ENCODE measurements around the gene FCN3.
A peak's percentile ranks its signal among the peaks of the same experiment; 100 is the strongest.

FCN3 gene

DNA sequence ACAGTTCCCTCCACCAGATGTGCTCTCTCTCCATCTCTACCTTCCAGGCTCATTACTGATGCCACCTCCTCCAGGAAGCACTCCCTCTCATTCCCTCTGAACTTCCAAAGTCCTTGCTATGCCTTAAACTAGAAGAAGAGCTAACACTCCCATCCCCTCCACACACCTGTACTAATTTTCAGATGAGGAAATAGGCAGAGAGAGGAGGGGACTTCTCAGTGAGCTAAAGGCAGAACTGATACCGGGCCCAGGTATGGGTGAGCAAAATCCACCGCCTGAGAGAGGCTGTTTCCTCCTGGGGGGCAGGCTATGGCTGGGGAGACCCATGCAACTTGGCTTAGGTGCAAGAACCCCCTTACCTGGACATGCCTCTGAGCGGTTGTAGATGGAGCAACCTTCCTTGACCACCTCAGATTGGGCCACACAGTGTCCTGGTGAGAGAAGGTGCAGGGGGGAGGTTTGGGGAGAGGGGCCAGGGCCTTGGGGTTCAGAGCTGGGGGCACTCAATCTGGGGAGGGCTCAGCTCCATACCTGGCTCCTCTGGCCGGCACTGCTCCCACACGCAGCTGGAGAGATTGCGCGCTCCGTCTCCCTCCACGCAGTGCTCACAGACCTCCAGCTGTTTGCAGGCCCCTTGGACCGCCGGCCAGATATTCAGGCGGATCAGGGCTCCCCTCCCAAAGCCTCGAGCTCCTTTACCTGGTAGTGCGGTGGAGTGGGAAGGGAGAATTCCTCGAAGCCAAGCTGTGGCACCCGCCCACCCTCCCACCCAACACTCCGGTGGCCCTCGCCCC, 7.5 kb upstream of the FCN3 start:
- DNase-seq = no peak

DNA sequence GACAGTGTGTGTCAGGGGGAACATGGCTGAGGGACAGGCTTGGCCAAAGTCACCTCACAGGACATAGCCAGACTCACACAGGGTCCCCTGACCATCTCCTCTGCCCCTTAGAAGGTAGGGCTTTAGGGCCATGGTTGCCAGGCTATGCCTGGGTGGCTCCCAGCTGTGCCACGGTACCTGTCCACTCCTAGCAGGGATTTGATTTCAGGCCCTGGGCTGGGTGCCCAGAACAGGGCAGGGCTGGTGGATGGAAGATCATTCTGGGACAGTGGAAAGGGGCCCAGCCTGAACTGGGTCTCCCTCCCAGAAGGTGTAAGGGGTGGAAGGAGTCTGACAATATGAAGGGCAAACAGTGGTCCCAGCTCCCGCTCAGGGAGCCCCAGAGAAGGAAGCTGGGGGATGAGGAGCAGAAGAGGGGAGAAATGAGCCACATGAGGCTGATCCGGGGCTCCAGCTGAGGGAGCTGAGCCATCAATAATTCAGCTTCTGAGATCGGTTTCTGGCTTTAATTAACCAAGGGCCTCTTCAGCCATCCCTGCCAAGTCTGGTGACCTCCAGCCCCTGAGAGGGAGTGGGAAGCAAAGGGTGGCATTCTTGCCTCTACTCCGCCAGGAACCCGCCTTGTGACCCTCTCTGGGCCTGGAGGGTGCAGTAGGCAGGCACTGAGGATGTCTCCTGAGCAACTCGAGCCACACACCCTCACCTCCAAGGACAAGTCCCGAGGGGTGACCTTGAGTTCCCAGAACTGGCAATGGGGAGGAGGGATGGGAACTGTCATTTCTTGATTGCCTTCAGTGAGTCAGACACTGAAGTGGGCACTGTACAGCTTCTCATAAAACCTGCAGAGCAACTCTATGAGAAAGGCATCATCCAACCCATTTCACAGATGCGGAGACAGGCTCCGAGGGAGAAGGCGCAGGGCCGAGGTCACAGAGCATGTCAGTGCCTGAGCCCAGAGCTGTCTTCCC, 6.4 kb upstream of the FCN3 start:
- DNase-seq = no peak

DNA sequence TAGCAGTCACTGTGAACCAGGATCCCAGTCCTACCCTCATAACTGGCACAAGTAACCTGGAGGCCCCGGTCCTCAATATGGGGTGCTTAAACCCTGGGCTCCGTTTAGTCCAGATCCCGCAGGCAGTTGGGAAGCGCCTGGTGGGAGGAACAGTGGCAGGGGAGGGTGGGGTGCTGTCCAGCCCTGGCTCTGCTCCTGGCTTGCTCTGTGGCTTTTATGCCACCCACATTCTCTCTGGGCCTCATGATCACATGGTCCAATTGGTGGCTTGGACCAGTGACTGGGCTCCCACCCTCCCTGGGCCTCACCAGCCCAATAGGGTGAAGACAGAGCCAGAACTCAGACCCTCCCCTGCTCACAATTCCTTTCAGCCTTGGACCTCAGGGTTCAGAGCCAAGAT, 5.6 kb upstream of the FCN3 start:
- DNase-seq = no peak

DNA sequence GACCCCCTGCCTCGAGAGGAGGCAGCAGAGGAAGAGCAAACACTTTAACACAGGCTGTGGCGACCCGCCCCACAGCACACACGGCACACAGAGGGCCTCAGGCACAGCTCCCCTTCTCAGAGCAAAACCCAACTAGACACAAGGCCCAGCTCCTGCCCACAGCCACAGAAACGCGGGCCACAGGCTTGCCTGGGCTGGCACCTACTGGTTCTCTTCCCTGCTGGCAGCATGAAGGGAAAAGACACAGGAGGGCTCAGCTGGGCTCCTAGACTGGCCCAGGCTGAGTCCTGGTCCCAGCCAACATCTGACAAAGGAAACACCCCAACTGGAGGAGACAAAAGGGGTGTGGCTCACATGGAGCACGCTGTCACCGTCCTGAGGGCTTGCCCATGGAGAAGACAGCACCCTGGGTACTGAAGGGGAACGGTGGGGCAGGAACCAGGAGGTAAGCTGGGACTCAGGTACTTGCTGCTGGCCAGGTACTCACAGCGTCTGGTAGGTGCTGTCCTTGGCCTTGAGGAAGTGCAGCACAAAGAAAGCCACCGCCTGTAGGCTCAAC, 5.0 kb upstream of the FCN3 start:
- DNase-seq = no peak

DNA sequence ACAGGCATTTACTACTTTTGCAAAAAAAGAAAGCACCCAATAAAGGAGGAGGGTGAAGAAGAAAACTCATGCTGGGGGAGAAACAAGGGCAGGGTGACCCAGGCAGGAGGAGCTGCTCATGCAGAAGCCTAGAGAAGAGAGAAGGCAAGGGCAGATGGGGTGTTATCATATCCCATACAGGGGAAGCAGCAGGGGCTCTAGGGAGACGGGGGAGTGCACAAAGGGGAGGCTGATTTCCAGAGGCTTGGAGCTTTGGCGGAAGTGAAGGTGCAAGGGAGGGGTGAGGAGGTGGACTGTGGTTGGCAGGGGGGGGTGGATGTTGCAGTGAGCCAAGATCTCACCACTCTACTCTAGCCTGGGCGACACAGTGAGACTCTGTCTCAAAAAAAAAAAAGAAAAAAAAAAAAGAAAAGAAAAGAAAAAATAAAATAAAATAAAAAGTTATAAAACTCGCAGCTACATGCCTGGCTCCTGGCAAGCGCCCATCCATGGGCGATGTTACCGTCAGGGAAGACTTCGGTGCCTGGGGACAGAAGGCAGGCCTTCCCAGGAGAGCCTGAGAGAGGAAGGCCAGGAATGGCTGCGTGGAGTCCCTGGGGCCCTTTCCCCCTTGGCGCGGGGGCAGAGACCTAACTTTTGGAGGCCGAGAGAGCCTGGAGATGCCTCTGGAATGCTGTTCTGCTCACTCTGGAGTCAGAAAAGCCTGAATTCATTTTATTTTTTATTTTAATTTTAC, 3.3 kb upstream of the FCN3 start:
- no peak for DNase-seq

DNA sequence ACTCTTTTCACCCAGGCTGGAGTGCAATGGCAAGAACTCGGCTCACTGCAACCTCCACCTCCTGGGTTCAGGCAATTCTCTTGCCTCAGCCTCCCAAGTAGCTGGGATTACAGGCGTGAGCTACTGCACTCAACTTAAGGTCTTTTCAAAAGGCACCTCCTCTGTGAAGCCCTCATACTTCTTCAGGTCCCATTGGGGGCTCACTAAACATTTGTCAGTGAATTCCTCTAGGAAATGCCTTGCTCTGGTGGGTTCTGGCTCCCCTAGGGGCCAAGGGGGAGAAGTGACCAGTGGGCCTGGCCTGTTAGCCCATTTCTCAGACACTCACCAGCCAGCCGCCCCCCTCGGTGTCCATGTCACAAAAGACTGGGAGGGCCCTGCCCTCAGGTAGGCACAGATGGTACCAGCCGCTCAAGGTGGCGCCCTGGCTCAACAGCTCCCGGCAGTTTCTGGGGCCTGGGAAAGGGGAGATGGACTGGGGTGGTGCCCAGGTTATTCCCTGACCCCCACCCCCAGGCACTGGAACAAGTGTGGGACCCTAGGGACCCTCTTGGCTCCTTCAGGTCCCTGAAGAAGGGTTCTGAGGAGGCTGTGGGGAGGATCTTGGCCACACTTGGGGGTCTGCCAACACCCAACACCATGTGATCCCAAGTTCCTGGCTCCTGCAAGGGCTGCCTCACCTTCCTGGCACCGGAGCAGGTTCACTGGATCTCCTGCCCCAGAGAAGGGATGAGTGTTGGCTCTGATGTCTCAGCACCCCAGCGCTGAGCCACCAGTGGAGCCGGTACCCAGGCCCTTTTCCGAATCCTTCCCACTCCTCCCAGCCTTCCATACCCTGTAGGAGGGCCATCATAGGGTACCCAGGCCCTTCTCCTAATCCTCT, 1.6 kb downstream of the FCN3 start:
- DNase-seq = no peak

DNA sequence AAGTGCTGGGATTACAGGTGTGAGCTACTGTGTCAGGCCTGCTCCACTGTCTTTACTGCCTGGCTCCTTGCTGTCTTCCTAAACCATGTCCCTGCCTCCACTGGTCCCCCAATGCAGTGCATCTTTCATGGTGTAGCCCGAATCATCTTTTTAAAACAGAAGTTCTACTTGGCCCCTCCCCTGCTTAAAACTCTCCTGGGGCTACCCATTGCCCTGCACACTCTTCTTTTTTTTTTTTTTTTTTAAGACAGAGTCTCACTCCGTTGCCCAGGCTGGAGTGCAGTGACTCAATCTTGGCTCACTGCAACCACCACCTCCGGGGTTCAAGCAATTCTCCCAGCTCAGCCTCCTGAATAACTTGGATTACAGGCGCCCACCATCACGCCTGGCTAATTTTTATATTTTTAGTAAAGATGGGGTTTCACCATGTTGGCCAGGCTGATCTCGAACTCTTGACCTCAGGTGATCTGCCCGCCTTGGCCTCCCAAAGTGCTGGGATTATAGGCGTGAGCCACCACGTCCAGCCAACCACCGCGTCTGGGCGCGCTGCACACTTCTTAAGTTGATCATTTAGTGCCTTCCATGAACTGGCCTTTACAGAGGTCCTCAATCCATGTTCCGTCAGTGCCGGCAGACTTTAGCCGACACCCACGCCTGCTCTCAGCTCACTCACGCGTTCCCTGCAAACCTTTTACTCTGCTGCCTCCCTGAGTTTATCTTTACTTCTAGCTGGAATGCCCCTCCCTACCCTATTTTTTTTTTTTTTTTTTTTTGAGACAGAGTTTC, 2.4 kb downstream of the FCN3 start:
- DNase-seq = no peak

DNA sequence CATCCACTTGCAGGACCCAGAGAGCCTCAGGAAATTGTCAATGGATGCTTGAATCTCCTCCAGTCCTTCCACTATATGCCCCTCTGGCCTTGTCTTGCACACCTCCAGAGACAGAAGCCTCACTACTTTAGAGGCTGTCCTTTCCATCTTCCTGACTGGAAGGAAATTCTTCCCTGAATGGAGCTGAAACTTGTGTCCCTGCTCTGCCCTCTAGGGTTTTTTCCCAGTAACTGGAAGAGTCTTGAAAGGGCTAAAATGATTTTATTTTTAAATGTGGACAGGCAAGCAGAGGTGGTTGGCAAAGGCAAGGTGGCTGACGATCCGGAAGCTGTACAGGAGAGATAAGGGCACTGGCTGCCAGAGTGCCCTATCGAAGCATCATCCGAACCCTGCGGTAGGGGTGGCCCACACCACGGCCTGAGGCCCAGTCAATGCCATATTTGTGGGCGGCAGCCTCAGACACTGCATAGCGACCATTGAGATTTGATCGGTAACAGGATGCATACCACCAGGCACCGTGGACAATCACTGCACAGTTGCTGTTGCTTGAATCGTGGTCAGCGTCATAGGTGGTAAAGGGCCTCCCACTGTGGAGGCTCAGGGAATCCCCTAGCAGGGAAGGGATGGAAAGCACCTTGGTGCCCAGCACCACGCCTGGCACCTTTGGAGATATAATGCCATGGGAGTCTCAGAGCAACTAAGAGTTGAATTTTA, 5.6 kb downstream of the FCN3 start:
- DNase-seq = no peak

DNA sequence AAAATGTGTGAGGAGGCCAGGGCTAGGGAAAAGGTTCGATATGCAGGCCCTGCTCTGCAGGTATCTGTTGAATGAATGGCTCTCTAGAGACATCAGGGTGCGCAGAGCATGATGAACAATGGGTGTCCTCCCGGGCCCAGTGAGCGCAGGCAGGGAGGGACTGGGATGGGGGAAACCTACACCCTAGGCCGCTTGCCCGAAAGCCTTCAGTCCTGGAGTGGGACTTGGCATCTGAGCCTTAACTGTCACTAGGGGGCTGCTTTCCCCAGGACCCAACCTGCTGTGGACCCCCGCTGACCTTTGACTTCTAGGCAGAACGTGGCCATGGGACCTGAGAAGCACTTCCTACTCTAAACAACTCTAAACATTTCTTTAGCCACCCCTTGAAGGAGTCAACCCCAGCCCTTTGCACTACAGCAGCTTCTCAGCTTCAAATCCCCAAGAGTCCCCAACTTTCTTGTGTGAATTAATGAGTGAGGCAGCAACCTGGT, 7.4 kb downstream of the FCN3 start:
- no peak for DNase-seq

DNA sequence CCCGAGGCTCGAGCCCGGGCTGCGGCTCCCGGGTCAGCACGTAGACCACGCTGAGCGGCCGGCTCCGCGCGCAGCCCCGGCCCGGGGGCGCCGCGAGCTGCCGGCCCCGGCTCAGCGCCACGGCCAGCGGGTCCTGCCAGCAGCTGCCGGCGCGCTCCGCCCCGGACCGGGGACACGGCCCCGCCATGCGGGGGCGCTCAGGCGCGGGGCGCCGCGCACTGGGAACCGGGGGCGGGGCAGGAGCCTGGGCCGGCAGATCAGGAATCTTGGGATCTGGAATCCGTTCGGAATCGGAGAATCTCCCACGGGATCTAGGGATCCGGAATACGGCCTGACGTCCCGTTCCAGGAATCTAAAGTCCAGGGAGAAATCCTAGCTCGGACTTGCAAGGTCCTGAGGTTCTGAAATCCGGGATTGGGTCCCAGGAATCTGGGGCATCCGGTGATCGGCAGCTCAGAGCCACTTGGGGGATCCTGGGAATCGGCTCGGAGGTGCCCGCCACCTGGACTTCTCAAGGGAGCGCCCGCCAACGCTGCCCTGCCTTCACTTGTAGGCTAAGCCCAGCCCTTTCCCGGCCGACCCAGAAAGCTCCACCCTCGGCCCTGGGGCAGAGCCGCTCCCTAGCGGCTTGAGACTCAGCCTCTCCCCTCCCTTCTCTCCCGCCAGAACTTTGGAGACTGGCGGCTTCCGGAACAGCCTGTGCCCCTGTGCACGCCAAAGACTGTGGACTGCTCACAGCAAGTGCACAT, 8.0 kb downstream of the FCN3 start, which contains the start of gene MAP3K6:
Gene MAP3K6 (minus strand): TSS at position 551 of the 749 bp plus-strand sequence. CDS start 364 bp downstream, at position 187.
- peak in 37 of 56 donors; percentile 6 to 64 (median 32) for DNase-seq

DNA sequence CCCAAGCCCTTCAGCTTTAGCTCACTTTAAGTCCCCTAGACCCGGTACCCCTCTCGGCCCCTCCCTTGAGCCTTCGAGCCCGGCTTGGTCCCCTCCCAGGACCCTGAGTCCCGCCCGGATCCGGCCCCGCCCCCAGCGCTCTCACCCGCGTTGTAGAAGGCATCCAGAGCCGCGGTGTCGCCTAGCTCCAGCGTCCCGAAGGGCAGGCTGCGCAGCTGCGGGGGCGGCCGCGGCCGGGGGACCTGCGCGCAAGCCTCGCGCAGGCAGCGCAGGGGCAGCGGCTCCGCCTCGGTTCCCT, 8.6 kb downstream of the FCN3 start:
- peak in 32 of 56 donors; percentile 12 to 72 (median 40) for DNase-seq

DNA sequence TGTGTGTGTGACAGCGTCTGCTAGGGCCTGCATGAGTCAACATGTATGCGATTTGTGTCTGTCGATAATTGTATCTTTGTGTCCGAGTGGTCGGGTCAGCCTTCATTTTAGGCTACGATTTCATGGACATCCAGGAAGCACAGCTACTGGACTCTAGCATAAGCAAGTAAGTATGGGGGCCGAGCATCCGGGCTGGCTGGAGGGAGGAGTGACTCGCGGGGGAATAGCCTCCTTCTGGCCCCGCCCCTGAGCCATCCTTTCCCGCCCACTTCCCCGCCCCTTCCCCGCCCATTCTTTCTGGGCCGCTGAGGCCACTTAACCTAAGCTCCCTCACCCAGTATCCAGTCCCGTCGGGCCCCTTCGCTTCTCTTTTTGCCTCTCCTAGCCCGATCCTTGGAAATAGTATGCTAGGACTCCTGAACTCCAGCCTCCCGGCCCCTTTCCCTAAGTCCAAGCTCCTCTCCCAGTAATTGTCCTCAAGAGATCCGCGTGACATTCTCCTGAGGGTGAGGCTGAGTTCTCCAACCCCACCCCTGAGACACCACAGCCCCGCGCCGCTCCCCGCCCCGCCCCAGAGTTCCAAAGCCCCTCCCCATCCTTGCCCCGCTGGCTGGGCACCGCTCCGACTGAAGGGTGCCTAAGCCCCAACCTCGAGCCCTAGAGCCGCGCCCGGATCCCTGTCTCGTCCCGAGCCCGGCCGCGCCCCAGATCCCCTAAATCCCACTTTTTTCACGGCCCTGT, 9.1 kb downstream of the FCN3 start:
- DNase-seq = peak in 55 of 56 donors; percentile 18 to 82 (median 58)

DNA sequence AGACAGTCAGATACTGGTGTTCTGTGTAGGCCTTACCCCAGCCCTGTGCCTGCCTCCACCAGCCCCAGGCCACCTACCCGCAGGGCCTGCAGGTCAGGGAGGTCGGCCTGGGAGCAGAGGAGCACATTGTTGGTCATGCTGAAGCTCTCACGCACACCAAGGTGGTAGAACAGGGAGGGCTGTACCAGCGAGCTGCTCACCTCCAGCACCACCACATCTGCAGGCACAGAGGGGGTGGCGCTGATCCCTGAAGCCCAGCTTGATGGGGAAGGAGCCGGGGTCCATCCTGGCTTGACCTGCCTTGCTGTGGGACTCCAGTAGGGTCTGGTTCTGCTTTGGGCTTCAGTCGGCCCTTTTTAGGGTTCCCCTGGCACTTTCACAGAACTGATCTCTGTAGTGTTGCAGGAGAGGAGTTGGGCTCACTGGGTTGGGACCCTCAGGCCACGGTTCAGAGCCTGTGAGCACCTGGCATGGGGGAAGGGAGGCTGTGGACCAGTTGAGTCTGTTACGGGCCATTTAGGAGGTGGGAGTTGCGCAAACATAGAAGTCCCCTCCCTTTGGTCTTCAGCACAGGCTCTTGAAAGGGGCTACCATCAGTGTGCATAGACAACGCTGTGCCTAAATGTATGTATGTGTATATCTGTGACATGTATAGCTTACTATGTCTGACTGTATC, 9.8 kb downstream of the FCN3 start:
- DNase-seq = no peak

DNA sequence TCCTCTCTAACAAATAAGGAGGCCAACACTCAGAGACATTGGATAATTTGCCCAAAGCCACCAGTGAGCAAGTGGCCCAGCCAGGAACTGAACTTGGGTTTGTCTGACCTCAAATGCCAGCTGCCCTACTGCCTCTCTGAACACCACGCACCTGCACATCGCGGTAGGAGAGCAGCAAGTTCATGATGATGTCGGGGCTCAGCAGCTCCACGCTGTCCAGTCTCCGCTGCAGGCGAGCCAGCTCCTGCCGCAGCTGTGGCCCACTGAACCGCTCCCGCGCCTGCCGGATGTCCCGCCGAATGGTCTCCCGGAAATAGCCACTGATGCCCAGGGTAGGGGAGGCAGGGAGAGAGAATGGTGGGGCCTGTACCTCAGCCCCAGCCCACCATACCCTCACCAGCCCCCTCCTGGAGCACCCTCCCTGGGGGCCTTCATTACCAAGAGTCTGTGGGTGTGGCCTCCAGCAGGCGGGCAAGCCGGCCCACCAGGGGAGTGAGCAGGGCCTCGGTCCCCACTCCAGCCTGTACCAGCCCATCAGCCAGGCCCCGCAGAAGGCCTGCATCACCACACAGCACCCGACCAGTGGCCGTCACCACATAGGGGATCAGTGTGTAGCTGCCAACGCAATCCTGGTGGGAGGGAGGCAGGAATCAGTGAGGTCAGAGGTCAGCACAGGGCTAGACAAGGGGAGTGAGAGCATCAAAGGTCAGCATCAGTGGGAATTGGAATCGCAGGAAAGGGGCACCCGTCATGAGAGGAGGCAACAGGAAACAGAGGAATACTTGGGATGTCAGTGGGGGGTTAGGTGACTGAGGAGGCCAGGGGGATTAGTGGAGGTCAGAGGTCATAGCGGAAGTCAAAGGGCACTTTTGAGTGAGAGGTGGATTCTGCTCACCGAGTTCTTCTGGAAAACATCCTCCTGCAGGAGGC, 10.6 kb downstream of the FCN3 start:
- no peak for DNase-seq

DNA sequence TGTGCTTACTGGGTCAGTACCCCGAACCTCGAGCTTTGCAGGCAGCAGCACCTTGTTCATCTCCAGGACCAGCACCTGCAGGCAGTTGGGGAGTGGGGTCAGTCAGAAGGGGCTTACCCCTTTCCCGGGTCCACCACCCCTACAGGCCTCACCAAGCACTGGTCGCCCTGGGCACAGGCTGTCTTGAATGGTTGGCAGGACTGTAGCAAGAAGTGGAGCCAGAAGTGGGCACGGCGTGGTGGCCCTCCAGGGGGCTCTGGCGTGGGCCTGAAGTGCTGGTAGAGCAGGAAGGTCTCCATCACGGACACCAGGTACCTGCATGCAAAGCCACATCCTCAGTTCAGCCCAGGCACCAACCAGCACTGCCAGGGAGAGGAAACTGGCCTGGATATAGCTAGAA, 13.1 kb downstream of the FCN3 start:
- no peak for DNase-seq

DNA sequence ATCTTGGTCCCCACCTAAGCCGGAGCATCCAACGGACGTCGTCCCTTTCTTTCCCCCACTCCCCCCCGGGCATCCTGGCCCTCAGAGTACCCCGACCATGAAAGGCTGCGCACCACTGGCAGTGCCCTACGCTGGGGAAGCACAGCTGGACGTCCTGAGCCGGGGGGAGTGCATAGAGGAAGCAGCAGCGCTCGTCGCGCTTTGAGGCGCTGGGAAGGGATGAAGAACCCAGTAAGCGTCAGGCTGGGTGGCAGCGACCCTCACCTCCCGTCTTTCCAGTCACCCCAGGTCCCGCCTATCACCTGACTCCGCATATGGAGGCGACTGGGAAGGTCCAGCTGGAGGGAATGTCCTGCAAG, 13.6 kb downstream of the FCN3 start:
- no peak for DNase-seq

All from nucleus accumbens (tissue), 56 donors.